ENCODE results near the gene PLXNA1.

The PLXNA1 gene

DNA sequence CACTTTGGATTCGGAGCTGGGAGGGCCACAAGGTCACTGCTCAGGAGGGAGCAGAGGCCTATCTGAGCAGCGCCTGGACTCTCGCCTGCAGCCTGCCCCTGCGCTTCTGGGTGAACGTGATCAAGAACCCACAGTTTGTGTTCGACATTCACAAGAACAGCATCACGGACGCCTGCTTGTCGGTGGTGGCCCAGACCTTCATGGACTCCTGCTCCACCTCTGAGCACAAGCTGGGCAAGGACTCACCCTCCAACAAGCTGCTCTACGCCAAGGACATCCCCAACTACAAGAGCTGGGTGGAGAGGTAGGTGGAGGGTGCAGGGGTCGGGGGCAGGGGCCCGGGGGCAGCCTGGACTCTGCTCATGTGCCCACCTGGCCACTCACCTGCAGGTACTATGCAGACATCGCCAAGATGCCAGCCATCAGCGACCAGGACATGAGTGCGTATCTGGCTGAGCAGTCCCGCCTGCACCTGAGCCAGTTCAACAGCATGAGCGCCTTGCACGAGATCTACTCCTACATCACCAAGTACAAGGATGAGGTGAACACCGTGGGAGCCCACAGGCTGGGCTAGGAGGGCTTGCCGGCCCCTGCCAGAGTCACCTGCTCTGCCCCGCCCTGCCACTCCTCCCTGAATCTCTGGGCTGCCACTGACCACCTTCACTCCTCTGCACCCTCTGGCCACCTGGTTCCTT, 49.5 kb downstream of the PLXNA1 start:
- H3K4me3 Mint-ChIP-seq, result no peak overlapping the region
- H3K9me3 Mint-ChIP-seq, result no peaks in the 10 kb centered on the region
- no peaks in the 10 kb centered on the region for H3K27me3 Mint-ChIP-seq
- ATAC-seq (replicated peaks), result no peak
- H3K27ac Mint-ChIP-seq, result no peak overlapping the region
- H3K36me3 Mint-ChIP-seq (ENCODE audit: insufficient read depth), result peaks cover under 1% of the 10 kb centered on the region
- H3K4me1 Mint-ChIP-seq (ENCODE audit: low read depth in 2 of 2), result peaks cover 0 to 2% of the 10 kb centered on the region in 2 donors
- DNase-seq, result no peak
